ENCODE measurements around the gene SH3GL1. TPM values are rescaled to one million over a fixed set of nuclear protein-coding genes. Genes with fewer than 3 reads are reported as not detected.

Gene SH3GL1
- total RNA-seq, 1 donor from 2014 or later = 43.7 TPM

DNA sequence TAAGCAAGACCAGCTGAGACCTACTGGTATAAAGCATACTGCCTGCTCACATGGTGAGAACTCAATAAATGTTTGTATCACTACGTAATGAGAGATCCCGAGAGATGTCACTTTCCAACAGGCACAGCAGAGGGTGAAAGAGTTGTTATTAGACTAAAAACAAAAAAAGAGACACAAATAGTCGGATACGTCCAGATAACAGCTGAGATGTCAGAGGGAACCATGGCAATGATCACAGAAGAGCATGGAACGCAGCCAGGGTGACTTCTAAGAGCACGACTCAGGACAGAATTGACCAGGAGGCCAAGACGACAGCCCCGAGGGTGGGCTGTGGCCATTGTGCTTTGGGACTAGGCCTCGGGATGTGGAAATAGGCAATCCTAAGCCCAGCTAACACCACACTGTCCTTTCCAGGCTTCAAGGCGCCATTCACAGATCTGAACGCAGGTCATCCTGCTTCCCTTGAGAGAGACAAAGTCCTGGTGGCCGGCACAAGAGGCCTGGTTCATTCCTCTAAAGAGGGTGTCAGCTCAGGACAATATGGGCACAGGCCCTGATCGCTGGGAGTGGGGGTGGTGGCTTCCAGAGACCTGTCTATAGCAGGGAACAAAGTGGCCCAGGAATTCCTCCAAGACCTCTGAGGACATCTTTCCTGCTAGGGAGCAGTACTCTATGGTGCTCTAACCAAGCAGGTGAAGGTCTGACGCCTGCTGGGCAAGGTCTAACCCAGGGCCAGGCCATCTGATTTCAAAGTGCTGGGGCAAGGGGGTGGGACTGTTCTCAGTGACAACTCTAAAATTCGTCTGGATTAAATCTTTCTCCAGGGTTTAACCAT, 3.2 kb downstream of the SH3GL1 start:
- H3K27ac Mint-ChIP-seq = no peak overlapping the region
- H3K9me3 Mint-ChIP-seq = no peaks in the 10 kb centered on the region
- peaks cover 33% of the 10 kb centered on the region for H3K36me3 Mint-ChIP-seq (ENCODE audit: low read depth)
- intact Hi-C loops (cut with micrococcal nuclease) = no loop called here
- peaks cover 59% of the 10 kb centered on the region for H3K4me1 Mint-ChIP-seq
- H3K27me3 Mint-ChIP-seq = no peaks in the 10 kb centered on the region
- POLR2A ChIA-PET = no interaction called here
- DNase-seq (no peak), ATAC-seq (ENCODE audit: low read depth) (no peak)
- CTCF ChIA-PET = interaction anchor here (1.3 kb wide), 1 partner anchor 21 kb away, joined by 4 read pairs; no protein-coding TSS in a partner anchor
- TF ChIP-seq, protein P1, sequence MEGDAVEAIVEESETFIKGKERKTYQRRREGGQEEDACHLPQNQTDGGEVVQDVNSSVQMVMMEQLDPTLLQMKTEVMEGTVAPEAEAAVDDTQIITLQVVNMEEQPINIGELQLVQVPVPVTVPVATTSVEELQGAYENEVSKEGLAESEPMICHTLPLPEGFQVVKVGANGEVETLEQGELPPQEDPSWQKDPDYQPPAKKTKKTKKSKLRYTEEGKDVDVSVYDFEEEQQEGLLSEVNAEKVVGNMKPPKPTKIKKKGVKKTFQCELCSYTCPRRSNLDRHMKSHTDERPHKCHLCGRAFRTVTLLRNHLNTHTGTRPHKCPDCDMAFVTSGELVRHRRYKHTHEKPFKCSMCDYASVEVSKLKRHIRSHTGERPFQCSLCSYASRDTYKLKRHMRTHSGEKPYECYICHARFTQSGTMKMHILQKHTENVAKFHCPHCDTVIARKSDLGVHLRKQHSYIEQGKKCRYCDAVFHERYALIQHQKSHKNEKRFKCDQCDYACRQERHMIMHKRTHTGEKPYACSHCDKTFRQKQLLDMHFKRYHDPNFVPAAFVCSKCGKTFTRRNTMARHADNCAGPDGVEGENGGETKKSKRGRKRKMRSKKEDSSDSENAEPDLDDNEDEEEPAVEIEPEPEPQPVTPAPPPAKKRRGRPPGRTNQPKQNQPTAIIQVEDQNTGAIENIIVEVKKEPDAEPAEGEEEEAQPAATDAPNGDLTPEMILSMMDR (IDR thresholded peaks at IDR 0.05) = no peak
- no peak overlapping the region for H3K4me3 Mint-ChIP-seq

DNA sequence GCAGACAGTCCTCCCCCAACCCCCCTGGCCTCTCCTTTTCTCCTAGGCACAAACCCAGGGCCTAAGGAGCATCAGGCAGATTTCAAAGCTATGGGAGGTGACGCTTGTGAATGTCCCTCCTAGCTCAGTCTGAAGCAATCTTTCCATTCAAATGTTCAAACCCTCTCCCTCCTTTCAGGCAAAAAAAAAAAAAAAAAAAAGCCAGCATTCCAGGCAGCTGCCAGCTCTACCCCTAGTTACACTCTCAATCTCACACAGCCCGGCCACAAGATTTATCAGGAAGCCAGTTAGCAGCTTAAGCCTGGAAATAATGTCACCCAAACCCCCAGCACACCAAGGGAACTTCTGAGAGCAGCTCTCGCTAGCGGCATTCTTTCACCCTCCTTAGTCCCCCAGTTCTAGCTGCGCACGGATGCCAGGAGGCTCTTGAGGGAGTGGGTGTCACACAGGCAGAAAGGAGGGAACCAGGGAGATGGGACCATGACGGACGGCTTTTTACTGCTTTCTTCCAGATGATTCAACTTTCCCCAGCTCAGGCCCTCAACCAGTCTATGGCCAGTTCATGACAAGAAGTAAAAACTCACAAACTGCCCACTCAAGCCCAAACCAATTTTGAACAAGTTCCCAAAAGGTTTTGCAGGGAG, 6.3 kb downstream of the SH3GL1 start:
- intact Hi-C loops (cut with micrococcal nuclease) = no loop called here
- peaks cover 50% of the 10 kb centered on the region for H3K4me1 Mint-ChIP-seq
- H3K9me3 Mint-ChIP-seq = no peaks in the 10 kb centered on the region
- ChIA-PET POLR2A (interaction anchor here (0.6 kb wide), 1 partner anchor 16 kb away, joined by 4 read pairs; no protein-coding TSS in a partner anchor), CTCF (interaction anchor here (0.7 to 2.2 kb wide), 5 partner anchors 8 to 42 kb away, joined by 3 to 7 read pairs (median 5); partner anchors contain the start of gene CHAF1A)
- DNase-seq = no peak
- no peaks in the 10 kb centered on the region for H3K27me3 Mint-ChIP-seq
- H3K4me3 Mint-ChIP-seq = no peak overlapping the region
- peaks cover 45% of the 10 kb centered on the region for H3K36me3 Mint-ChIP-seq (ENCODE audit: low read depth)
- TF ChIP-seq, protein P1 (IDR thresholded peaks at IDR 0.05) = no peak
- no peak overlapping the region for H3K27ac Mint-ChIP-seq
- ATAC-seq (ENCODE audit: low read depth) = no peak

DNA sequence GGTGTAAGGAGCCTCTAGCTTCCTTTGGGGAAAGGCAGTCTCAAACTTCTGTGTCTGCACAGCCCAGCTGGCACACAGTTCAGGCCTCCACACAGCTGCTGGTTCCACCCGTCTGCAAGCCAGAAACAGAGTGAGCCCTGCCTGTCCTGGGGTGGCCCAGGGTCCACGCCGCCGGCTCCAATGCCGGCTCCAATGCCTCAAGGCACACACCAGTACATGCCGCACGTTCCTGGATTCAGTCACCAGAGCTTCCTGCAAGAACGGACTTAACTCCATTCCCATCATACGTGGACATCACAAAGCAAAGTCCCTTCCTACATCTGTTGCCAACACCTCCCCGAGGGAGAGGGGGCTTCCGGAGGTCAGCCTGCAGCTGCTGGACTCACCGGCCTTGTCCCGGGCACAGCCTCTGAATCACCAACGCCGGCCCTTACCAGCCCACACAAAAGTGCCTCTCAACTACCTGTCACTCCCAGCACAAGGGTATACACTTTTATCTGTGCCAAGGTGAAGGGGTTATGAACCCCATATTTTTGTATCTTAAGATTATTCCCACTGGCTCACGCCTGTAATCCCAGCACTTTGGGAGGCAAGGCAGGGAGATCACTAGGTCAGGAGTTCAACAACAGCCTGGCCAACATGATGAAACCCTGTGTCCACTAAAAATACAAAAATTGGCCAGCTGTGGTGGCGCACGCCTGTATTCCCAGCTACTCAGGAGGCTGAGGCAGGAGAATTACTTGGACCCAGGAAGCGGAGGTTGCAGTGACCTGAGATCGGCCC, 8.5 kb downstream of the SH3GL1 start:
- no peak for ATAC-seq (ENCODE audit: low read depth)
- no peak overlapping the region for H3K4me3 Mint-ChIP-seq
- H3K27me3 Mint-ChIP-seq = no peaks in the 10 kb centered on the region
- ChIA-PET POLR2A (interaction anchor here (0.5 kb wide), 1 partner anchor 35 kb away, joined by 3 read pairs; no protein-coding TSS in a partner anchor), CTCF (interaction anchor here (2.2 kb wide), 1 partner anchor 16 kb away, joined by 6 read pairs; no protein-coding TSS in a partner anchor)
- no peak overlapping the region for H3K27ac Mint-ChIP-seq
- H3K36me3 Mint-ChIP-seq (ENCODE audit: low read depth) = peaks cover 53% of the 10 kb centered on the region
- TF ChIP-seq, protein P1 (IDR thresholded peaks at IDR 0.05) = no peak
- intact Hi-C loops (cut with micrococcal nuclease) = no loop called here
- H3K4me1 Mint-ChIP-seq = peaks cover 36% of the 10 kb centered on the region
- no peak for DNase-seq
- H3K9me3 Mint-ChIP-seq = no peaks in the 10 kb centered on the region

DNA sequence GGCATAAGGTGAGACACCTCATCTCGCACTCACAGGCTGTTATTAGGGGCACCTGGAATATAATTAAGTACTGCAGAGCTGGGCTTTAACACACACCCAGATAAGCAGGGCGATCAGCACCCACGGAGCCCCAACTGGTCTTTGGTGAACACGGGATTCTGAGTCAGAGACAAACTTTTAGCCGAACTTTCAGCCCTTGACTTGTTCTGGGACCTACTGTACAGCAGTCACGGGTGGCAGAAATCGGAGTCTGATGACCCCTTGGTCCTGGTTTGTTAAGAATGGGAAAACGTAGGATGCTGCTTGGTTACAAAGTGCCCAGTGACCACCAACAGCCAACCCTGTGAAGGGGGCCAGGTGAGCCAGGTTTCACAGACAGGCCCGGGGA, 9.0 kb downstream of the SH3GL1 start:
- ATAC-seq (ENCODE audit: low read depth) = no peak
- Mint-ChIP-seq H3K27me3 (no peaks in the 10 kb centered on the region), H3K4me3 (no peak overlapping the region), H3K27ac (no peak overlapping the region), H3K9me3 (no peaks in the 10 kb centered on the region), H3K36me3 (ENCODE audit: low read depth) (peaks cover 49% of the 10 kb centered on the region), H3K4me1 (peaks cover 34% of the 10 kb centered on the region)
- no peak for DNase-seq
- ChIA-PET POLR2A (interaction anchor here (0.5 kb wide), 1 partner anchor 35 kb away, joined by 3 read pairs; no protein-coding TSS in a partner anchor), CTCF (no interaction called here)
- TF ChIP-seq, protein P1 (IDR thresholded peaks at IDR 0.05) = no peak
- intact Hi-C loops (cut with micrococcal nuclease) = no loop called here
